Breast epithelium (tissue), 4 donors: ENCODE measurements around the gene SNTB2. TPM values are rescaled to one million over a fixed set of nuclear protein-coding genes. Genes with fewer than 3 reads are reported as not detected.
"Not testable (repeated sequence)": the region's sequence is repeated elsewhere in the genome, so short reads cannot be mapped to it uniquely, and the experiment has no call there.

Experiments
- DNase-seq, 2 donors: peaks; one replicate each; pipeline ENCODE4 v3.0.0-alpha.2; 2019; ENCODE audit warnings: low spot score in 2 of 2
- H3K27ac ChIP-seq, 2 donors: fragments of 200-600 bp; sonication (generic) in 1 of 2; one replicate each; pipeline ENCODE4 v1.5.1; 2016 to 2019; ENCODE audit warnings: mild to moderate bottlenecking in 1 of 2
- H3K27me3 ChIP-seq, 2 donors: fragments of 200-600 bp; sonication (generic) in 1 of 2; one replicate each; pipeline versions ENCODE4 v1.5.1 to v1.6.0; 2017 to 2019; ENCODE audit warnings: control low read depth in 1 of 2, mild to moderate bottlenecking in 1 of 2
- H3K36me3 ChIP-seq: fragments of 200-600 bp; one replicate; pipeline ENCODE4 v1.5.1; 2019
- H3K4me1 ChIP-seq, 2 donors: fragments of 200-600 bp; sonication (generic); one replicate each; pipeline ENCODE4 v1.5.1; 2016 to 2019; ENCODE audit warnings: control low read depth in 1 of 2
- H3K4me3 ChIP-seq, 3 donors: fragments of 200-600 bp; sonication (generic); 1 replicate in 2 of 3; 2 replicates in 1 of 3; pipeline ENCODE4 v1.5.1; 2016 to 2019; ENCODE audit warnings: mild to moderate bottlenecking in 3 of 3, moderate library complexity in 2 of 3
- H3K9me3 ChIP-seq, 2 donors: fragments of 200-600 bp; sonication (generic) in 1 of 2; one replicate each; pipeline ENCODE4 v1.5.1; 2016 to 2019; ENCODE audit warnings: control low read depth in 1 of 2
- CTCF ChIP-seq, 3 donors: fragments of 450-650 bp; IDR thresholded peaks; one replicate each; pipeline ENCODE4 v1.5.1; 2016 to 2017; ENCODE audit warnings: antibody characterized with exemption in 3 of 3, mild to moderate bottlenecking in 3 of 3, moderate library complexity in 3 of 3
- POLR2A ChIP-seq: fragments of 450-650 bp; IDR thresholded peaks from one replicate; pipeline ENCODE4 v1.6.1; 2016; ENCODE audit warnings: antibody characterized with exemption, mild to moderate bottlenecking, moderate library complexity
- POLR2AphosphoS5 ChIP-seq, 3 donors: sonication (generic); formaldehyde crosslinking; IDR thresholded peaks; one replicate each; pipeline ENCODE4 v1.6.1; 2017; ENCODE audit warnings: antibody characterized with exemption in 3 of 3
- intact Hi-C: fragments of 100-400 bp; cut with DNase I; formaldehyde crosslinking; loops from one replicate; pipeline ENCODE4 v1.15.1; 2023; ENCODE audit warnings: low total_unique reads
- total RNA-seq, 3 donors: library from RNA; depleted of rRNA; stranded (reverse); fragments of >200 nt; gene quantifications; one replicate each; pipeline ENCODE4 v1.1.0, GENCODE V29; 2016

SNTB2 gene
- total RNA-seq, 3 donors from 2014 or later = 29.8 to 78.1 (median 36.6) TPM

GRCh38 chr16:69250081-69250480 lies 63.1 kb downstream of the SNTB2 start:
- Histone ChIP-seq H3K36me3 (no peaks in the 10 kb centered on the region), H3K27me3 (no peaks in the 10 kb centered on the region), H3K27ac (no peak overlapping the region), H3K4me3 (no peak overlapping the region), H3K9me3 (no peaks in the 10 kb centered on the region), H3K4me1 (peaks cover 0 to 4% of the 10 kb centered on the region in 2 donors)
- DNase-seq = no peak
- intact Hi-C loops = loop anchor here (1.0 kb wide), 1 partner anchor 14 kb away; no protein-coding TSS in a partner anchor
- no peak for TF ChIP-seq POLR2A
- TF ChIP-seq POLR2AphosphoS5 (IDR thresholded peaks at IDR 0.05) = no peak
- no peak for TF ChIP-seq CTCF (IDR thresholded peaks at IDR 0.05)

DNA sequence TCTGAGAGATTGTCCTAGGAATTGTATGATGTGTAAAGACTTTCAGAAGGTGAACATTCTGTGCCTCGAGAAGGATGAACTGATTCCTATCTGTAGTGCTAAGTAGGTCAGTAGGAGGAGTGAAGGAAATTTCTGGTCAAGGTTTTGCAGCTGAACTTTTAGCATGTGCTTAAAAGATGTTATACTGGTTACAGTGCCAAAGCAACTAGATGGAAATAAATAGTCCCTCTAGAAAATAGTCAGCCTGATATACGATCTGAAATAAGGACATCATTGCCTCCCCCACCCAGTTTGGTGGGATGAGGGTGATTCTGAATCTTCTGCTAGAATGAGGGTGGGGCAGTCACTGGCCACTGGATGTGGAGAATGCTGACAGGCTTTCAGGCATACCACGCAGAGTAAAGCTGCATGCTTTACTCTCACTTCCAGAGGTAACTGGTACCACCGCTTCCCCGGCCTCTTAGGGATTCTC lies 66.9 kb downstream of the SNTB2 start:
- peak overlapping the region in 1 of 3 donors; percentile 37 for H3K4me3 ChIP-seq
- H3K27me3 ChIP-seq = no peaks in the 10 kb centered on the region
- no peak for DNase-seq
- intact Hi-C loops = no loop called here
- peaks cover 0 to 4% of the 10 kb centered on the region in 2 donors for H3K4me1 ChIP-seq
- peak overlapping the region; percentile 74 to 91 for H3K27ac ChIP-seq
- no peaks in the 10 kb centered on the region for H3K9me3 ChIP-seq
- TF ChIP-seq CTCF (IDR thresholded peaks at IDR 0.05) (no peak), POLR2AphosphoS5 (IDR thresholded peaks at IDR 0.05) (peak in 2 of 3 donors; percentile 35 to 44), POLR2A (no peak)
- no peaks in the 10 kb centered on the region for H3K36me3 ChIP-seq

DNA sequence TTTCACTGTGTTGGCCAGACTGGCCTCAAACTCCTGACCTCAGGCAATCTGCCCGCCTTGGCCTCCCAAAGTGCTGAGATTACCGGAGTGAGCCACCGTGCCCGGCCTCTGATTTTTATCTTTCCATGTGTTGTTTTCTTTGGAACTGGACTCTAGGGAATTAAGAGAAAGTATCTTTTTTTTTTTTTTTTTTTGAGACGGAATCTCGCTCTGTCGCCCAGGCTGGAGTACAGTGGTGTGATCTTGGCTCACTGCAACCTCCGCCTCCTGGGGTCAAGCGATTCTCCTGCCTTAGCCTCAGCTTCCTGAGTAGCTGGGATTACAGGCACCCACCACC lies 72.4 kb downstream of the SNTB2 start:
- H3K27me3 ChIP-seq, H3K4me3 ChIP-seq, H3K9me3 ChIP-seq, DNase-seq, intact Hi-C loops, H3K4me1 ChIP-seq, H3K36me3 ChIP-seq, H3K27ac ChIP-seq: not testable (repeated sequence)

DNA sequence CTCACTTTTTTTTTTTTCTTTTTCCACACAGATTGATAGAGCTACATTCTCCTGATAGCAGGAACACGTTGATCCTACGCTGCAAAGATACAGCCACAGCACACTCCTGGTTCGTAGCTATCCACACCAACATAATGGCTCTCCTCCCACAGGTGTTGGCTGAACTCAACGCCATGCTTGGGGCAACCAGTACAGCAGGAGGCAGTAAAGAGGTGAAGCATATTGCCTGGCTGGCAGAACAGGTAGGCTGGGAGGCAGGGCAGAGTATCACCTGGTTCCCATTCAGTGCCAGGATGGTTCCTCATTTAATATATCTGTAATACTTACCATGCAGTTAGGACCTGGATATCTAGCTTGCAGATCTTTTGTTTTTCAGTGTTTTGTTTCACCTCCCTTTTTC lies 73.1 kb downstream of the SNTB2 start:
- Histone ChIP-seq H3K27me3 (no peaks in the 10 kb centered on the region), H3K27ac (no peak overlapping the region), H3K4me3 (no peak overlapping the region), H3K36me3 (no peaks in the 10 kb centered on the region), H3K4me1 (no peaks in the 10 kb centered on the region), H3K9me3 (no peaks in the 10 kb centered on the region)
- TF ChIP-seq POLR2A (no peak), CTCF (IDR thresholded peaks at IDR 0.05) (no peak), POLR2AphosphoS5 (IDR thresholded peaks at IDR 0.05) (no peak)
- DNase-seq = no peak
- intact Hi-C loops = no loop called here

DNA sequence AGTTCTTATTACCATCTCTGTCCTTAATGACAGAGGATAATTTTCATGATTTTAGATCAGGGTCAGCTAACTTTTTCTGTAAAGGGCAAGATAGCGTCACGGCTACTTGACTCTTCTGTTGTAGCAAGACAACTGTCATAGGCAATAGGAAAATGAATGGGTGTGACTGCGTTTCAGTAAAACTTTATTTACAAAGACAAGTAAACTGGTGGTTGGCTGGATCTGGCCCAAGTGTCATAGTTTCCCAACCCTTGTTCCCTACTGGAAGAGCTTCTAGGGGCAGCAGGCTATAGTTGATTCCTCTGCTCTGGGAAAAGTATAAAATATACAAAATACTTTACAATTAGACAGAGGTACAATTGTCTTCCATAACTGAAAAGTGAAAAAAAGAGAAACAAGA lies 73.5 kb downstream of the SNTB2 start:
- H3K27ac ChIP-seq = no peak overlapping the region
- no peaks in the 10 kb centered on the region for H3K27me3 ChIP-seq
- no peaks in the 10 kb centered on the region for H3K36me3 ChIP-seq
- TF ChIP-seq POLR2AphosphoS5 (IDR thresholded peaks at IDR 0.05) = no peak
- H3K9me3 ChIP-seq = no peaks in the 10 kb centered on the region
- intact Hi-C loops = no loop called here
- no peak for DNase-seq
- H3K4me3 ChIP-seq = no peak overlapping the region
- H3K4me1 ChIP-seq = no peaks in the 10 kb centered on the region

DNA sequence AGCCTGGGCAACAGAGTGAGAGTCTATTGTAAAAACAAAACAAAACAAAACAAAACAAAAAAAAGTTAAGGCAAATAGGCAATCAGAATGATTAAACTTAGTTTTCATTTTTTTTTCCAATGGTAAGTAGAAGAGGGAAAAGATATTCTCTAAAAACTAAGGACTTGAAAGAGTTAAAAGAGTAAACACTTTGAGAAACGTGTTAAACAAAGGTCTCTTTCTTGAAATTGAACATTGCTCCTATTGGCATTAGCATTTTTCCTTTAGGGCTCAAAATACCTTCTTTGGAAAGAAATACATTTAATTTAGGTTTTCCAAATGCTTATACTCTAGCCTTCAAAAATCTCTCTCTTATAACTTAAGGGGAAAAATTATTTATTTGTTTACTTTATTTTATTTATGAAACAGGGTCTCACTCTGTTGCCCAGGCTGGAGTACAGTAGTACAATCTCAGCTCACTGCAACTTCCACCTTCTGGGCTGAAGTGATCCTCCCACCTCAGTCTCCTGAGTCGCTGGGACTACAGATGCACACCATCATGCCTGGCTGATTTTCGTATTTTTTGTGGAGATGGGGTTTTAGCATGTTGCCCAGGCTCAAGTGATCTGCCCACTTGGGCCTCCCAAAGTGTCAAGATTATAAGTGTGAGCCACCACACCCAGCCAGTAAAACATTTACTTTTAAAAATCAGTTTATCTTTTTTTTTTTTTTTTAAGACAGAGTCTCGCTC lies 79.5 kb downstream of the SNTB2 start:
- Histone ChIP-seq H3K9me3 (no peaks in the 10 kb centered on the region), H3K4me1 (no peaks in the 10 kb centered on the region), H3K4me3 (no peak overlapping the region), H3K27ac (no peak overlapping the region), H3K36me3 (peaks cover 5% of the 10 kb centered on the region), H3K27me3 (no peaks in the 10 kb centered on the region)
- no peak for DNase-seq
- no peak for TF ChIP-seq CTCF (IDR thresholded peaks at IDR 0.05)
- no peak for TF ChIP-seq POLR2AphosphoS5 (IDR thresholded peaks at IDR 0.05)
- TF ChIP-seq POLR2A = no peak
- intact Hi-C loops = no loop called here
